Keratinocyte (primary cell): ENCODE measurements around the gene SLC25A13. TPM values are rescaled to one million over a fixed set of nuclear protein-coding genes. Genes with fewer than 3 reads are reported as not detected.
"Not testable (repeated sequence)": the region's sequence is repeated elsewhere in the genome, so short reads cannot be mapped to it uniquely, and the experiment has no call there.

Experiments used
- DNase-seq: peaks from one replicate; pipeline ENCODE4 v3.0.0-alpha.2; 2011; ENCODE audit warnings: low read depth, missing footprints, low spot score
- FAIRE-seq: peaks from 2 replicates; lab custom pipeline; 2011; peaks lifted over from hg19 to GRCh38; lab: Jason Lieb, UNC
- H2AFZ ChIP-seq: 2 replicates; pipeline ENCODE4 v1.6.0; 2012; ENCODE audit warnings: low read length, control low read depth, inconsistent platforms; ENCODE audit not compliant: control insufficient read depth
- H3K27ac ChIP-seq: 2 replicates; pipeline ENCODE4 v1.5.1; 2011; ENCODE audit warnings: low read length; ENCODE audit not compliant: control insufficient read depth, insufficient read depth
- H3K27me3 ChIP-seq: 3 replicates; pipeline ENCODE4 v1.6.0; 2011; ENCODE audit warnings: low read length; ENCODE audit not compliant: control insufficient read depth, insufficient read depth; ENCODE audit errors: extremely low read depth
- H3K36me3 ChIP-seq, 2 experiments: 2 replicates in 1 of 2; 3 replicates in 1 of 2; pipeline ENCODE4 v1.5.1; 2011; ENCODE audit warnings: low read length in 2 of 2, mild to moderate bottlenecking in 1 of 2; ENCODE audit not compliant: control insufficient read depth in 2 of 2, insufficient read depth in 2 of 2; ENCODE audit errors: extremely low read depth in 1 of 2
- H3K4me1 ChIP-seq: 3 replicates; pipeline ENCODE4 v1.5.1; 2011; ENCODE audit warnings: low read length; ENCODE audit not compliant: control insufficient read depth, insufficient read depth; ENCODE audit errors: extremely low read depth
- H3K4me2 ChIP-seq: 3 replicates; pipeline ENCODE4 v1.6.0; 2011; ENCODE audit warnings: low read depth, low read length; ENCODE audit not compliant: control insufficient read depth, insufficient read depth; ENCODE audit errors: extremely low read depth
- H3K4me3 ChIP-seq, 3 experiments: fragments of 200-600 bp in 1 of 3; sonication (generic) in 1 of 3; 2 replicates in 2 of 3; 3 replicates in 1 of 3; pipeline ENCODE4 v1.5.1; 2011 to 2016; ENCODE audit warnings: low read length in 3 of 3, mild to moderate bottlenecking in 3 of 3, control low read depth in 2 of 3, inconsistent platforms in 1 of 3, low read depth in 1 of 3, mixed read lengths in 1 of 3, mixed run types in 1 of 3, moderate library complexity in 1 of 3; ENCODE audit not compliant: control insufficient read depth in 2 of 3, insufficient read depth in 2 of 3; ENCODE audit errors: extremely low read depth in 1 of 3
- H3K79me2 ChIP-seq: 2 replicates; pipeline ENCODE4 v1.6.0; 2012; ENCODE audit warnings: low read length; ENCODE audit not compliant: control insufficient read depth, insufficient read depth
- H3K9ac ChIP-seq: 3 replicates; pipeline ENCODE4 v1.6.0; 2011; ENCODE audit warnings: low read length; ENCODE audit not compliant: control insufficient read depth, insufficient read depth; ENCODE audit errors: extremely low read depth
- H3K9me1 ChIP-seq: 3 replicates; pipeline ENCODE4 v1.6.0; 2011; ENCODE audit warnings: low read length; ENCODE audit not compliant: control insufficient read depth, insufficient read depth; ENCODE audit errors: extremely low read depth
- H3K9me3 ChIP-seq: 2 replicates; pipeline ENCODE4 v1.5.1; 2012; ENCODE audit warnings: low read depth, low read length; ENCODE audit not compliant: control insufficient read depth
- H4K20me1 ChIP-seq: 3 replicates; pipeline ENCODE4 v1.6.0; 2011; ENCODE audit warnings: low read length; ENCODE audit not compliant: control insufficient read depth, insufficient read depth; ENCODE audit errors: extremely low read depth
- CTCF ChIP-seq, 3 experiments: IDR thresholded peaks in 1 of 3; conservative IDR thresholded peaks in 1 of 3; optimal IDR thresholded peaks in 1 of 3; 2 replicates in 2 of 3; 3 replicates in 1 of 3; pipeline versions ENCODE3 to v1.5.1; 2011; ENCODE audit warnings: low read length in 3 of 3, mild to moderate bottlenecking in 3 of 3, moderate library complexity in 2 of 3, control low read depth in 1 of 3, inconsistent platforms in 1 of 3; ENCODE audit not compliant: insufficient read depth in 2 of 3; ENCODE audit errors: extremely low read depth in 1 of 3
- EZH2 ChIP-seq: IDR thresholded peaks from one replicate; pipeline ENCODE4 v1.6.1; 2012; ENCODE audit warnings: inconsistent platforms, mild to moderate bottlenecking, low read length, moderate library complexity
- dilution Hi-C: fragments of 300-500 bp; cut with MboI; formaldehyde crosslinking; loops from one replicate; pipeline ENCODE4 v1.7.0; 2020; ENCODE audit warnings: low sequenced_read_pairs; ENCODE audit not compliant: extremely low pct_ligation_motif_present
- polyA minus RNA-seq, 3 experiments: library from RNA; depleted of rRNA, polyadenylated mRNA; stranded (reverse); fragments of >200 nt; gene quantifications; 1 replicate in 1 of 3; 2 replicates in 1 of 3; 3 replicates in 1 of 3; pipeline ENCODE4 v1.2.3, GENCODE V29; 2011
- polyA plus RNA-seq, 5 experiments: library from polyadenylated mRNA; depleted of rRNA in 3 of 5; stranded (reverse) in 3 of 5; stranded (forward) in 1 of 5; unstranded in 1 of 5; fragments of >200 nt; gene quantifications; 1 replicate in 1 of 5; 2 replicates in 3 of 5; 3 replicates in 1 of 5; pipeline versions ENCODE4 v1.2.1 to v1.2.3, GENCODE V29; 2011 to 2012; ENCODE audit warnings: missing spikeins in 2 of 5, low read depth in 1 of 5, low replicate concordance in 1 of 5

SLC25A13 gene
- polyA plus RNA-seq (21.0 to 29.4 TPM (median 25.2 TPM) in 3 replicates), polyA minus RNA-seq (10.1 to 26.7 TPM (median 18.1 TPM) in 3 replicates)
- 17.9 TPM for polyA plus RNA-seq (2011; ENCODE audit: low read depth)
- 18.9 and 28.4 TPM in 2 replicates for polyA plus RNA-seq (2011; cell fraction: cytosol; rRNA removed)
- 29.5 and 32.2 TPM in 2 replicates for polyA plus RNA-seq (2011; cell fraction: nucleus; rRNA removed)
- polyA plus RNA-seq (2012; ENCODE audit: low replicate concordance): 13.1 and 19.7 TPM in 2 replicates
- polyA minus RNA-seq (2011; cell fraction: cytosol; rRNA and poly(A)+ RNA removed): 23.2 TPM
- 16.2 and 43.4 TPM in 2 replicates for polyA minus RNA-seq (2011; cell fraction: nucleus; rRNA and poly(A)+ RNA removed)

- Histone ChIP-seq H3K4me1 (peaks cover 14% of the 10 kb centered on the region), H4K20me1 (no peaks in the 10 kb centered on the region), H3K9me1 (no peaks in the 10 kb centered on the region), H3K79me2 (peaks cover 41% of the 10 kb centered on the region), H3K36me3 (no peaks in the 10 kb centered on the region), H3K9ac (peak within 1 kb of the TSS; percentile 92), H3K4me3 (peak within 1 kb of the TSS; percentile 75 to 92 (median 89)), H3K9me3 (no peaks in the 10 kb centered on the region), H2AFZ (peak within 1 kb of the TSS; percentile 88), H3K27ac (peak within 1 kb of the TSS; percentile 90), H3K27me3 (no peaks in the 10 kb centered on the region), H3K4me2 (peak within 1 kb of the TSS; percentile 90)
- DNase-seq (no peak), FAIRE-seq (no peak)
- TF ChIP-seq CTCF (optimal IDR thresholded peaks at IDR 0.05 in 1 of 3, IDR thresholded peaks at IDR 0.05 in 1 of 3, conservative IDR thresholded peaks at IDR 0.05 in 1 of 3; ENCODE audit: extremely low read depth in 1 of 3, insufficient read depth in 2 of 3, low read length in 3 of 3) (no peak), EZH2 (no peak)
- dilution Hi-C loops: no loop called here
These were observed at the start of gene SLC25A13 for GRCh38 chr7:96321658-96322372. Gene SLC25A13, minus strand, starts transcription at chr7:96322098. Its CDS starts 142 bp downstream, at chr7:96321956.

- H3K4me2 ChIP-seq, H3K4me1 ChIP-seq, H3K36me3 ChIP-seq, dilution Hi-C loops, H4K20me1 ChIP-seq, H3K4me3 ChIP-seq, H3K9me1 ChIP-seq, H3K27ac ChIP-seq, H3K9ac ChIP-seq, FAIRE-seq, H3K79me2 ChIP-seq, DNase-seq, H2AFZ ChIP-seq, H3K27me3 ChIP-seq, H3K9me3 ChIP-seq: not testable (repeated sequence)
These were observed 44.0 kb upstream of the SLC25A13 start for GRCh38 chr7:96365916-96366315.
